GM12878 (cell line): ENCODE measurements around the gene OSBPL3. TPM values are rescaled to one million over a fixed set of nuclear protein-coding genes. Genes with fewer than 3 reads are reported as not detected.

Experiments used
- ATAC-seq: fragments of 200-7000 bp; cut with Tn5 transposase; 3 replicates; pipeline ENCODE4 v1.9.1; 2020; ENCODE audit warnings: mild to moderate bottlenecking, moderate library complexity
- BruUV-seq: library from RNA; stranded (reverse); fragments of 400-500 nt; replicated peaks from 2 replicates; lab custom pipeline; 2021; lab: Mats Ljungman, UMichigan
- CTCF ChIA-PET: fragments of 300-600 bp; sonication (Branson Sonifier 250); formaldehyde crosslinking; extraction: SDS; loops from one replicate; lab custom pipeline; 2021; ENCODE audit warnings: inconsistent platforms; lab: Yijun Ruan, JAX
- POLR2A ChIA-PET: fragments of 350-600 bp; formaldehyde crosslinking; extraction: SDS; loops from one replicate; lab custom pipeline; 2021; ENCODE audit warnings: inconsistent platforms; lab: Charles Lee
- RAD21 ChIA-PET: fragments of 300-600 bp; sonication (Branson Sonifier 250); formaldehyde crosslinking; loops from one replicate; lab custom pipeline; 2023; ENCODE audit warnings: antibody characterized with exemption; ENCODE audit not compliant: unreplicated experiment; lab: Charles Lee
- SMC1A ChIA-PET: fragments of 300-600 bp; sonication (Branson Sonifier 250); formaldehyde crosslinking; loops from one replicate; lab custom pipeline; 2023; ENCODE audit not compliant: unreplicated experiment, uncharacterized antibody; lab: Charles Lee
- DNase-seq: peaks from one replicate; pipeline ENCODE4 v3.0.0-alpha.2; 2011; ENCODE audit warnings: low read depth, low spot score
- FAIRE-seq: peaks from 3 replicates; lab custom pipeline; 2011; peaks lifted over from hg19 to GRCh38; lab: Jason Lieb, UNC
- H2AFZ ChIP-seq: 2 replicates; pipeline ENCODE4 v1.6.0; 2011; ENCODE audit warnings: low read depth, low read length, control low read depth; ENCODE audit not compliant: control insufficient read depth
- H3K27ac ChIP-seq: 2 replicates; pipeline ENCODE4 v1.5.1; 2011; ENCODE audit warnings: control low read depth; ENCODE audit not compliant: control insufficient read depth, insufficient read depth
- H3K27me3 ChIP-seq, 2 experiments: replicated peaks in 1 of 2; 2 replicates each; pipeline versions ENCODE4 v1.6.0 to v1.6.1; 2011; ENCODE audit warnings: low read length in 1 of 2; ENCODE audit not compliant: control insufficient read depth in 2 of 2, insufficient read depth in 2 of 2
- H3K36me3 ChIP-seq, 2 experiments: 2 replicates each; pipeline ENCODE4 v1.5.1; 2011; ENCODE audit warnings: low read length in 1 of 2; ENCODE audit not compliant: control insufficient read depth in 2 of 2, insufficient read depth in 2 of 2
- H3K4me1 ChIP-seq: 2 replicates; pipeline ENCODE4 v1.6.1; 2011; ENCODE audit warnings: mild to moderate bottlenecking, low read length, moderate library complexity, mixed read lengths; ENCODE audit not compliant: control insufficient read depth, insufficient read depth
- H3K4me2 ChIP-seq: 2 replicates; pipeline ENCODE4 v1.6.0; 2011; ENCODE audit warnings: control low read depth; ENCODE audit not compliant: control insufficient read depth, insufficient read depth
- H3K4me3 ChIP-seq: fragments of 200-600 bp; sonication (generic); 2 replicates; pipeline ENCODE4 v1.5.1; 2016
- H3K79me2 ChIP-seq: 2 replicates; pipeline ENCODE4 v1.6.0; 2011; ENCODE audit warnings: low read length; ENCODE audit not compliant: control insufficient read depth, insufficient read depth
- H3K9ac ChIP-seq: 2 replicates; pipeline ENCODE4 v1.8.0; 2011; ENCODE audit warnings: low read length, control low read depth, mixed read lengths; ENCODE audit not compliant: control insufficient read depth, insufficient read depth
- H3K9me3 ChIP-seq: replicated peaks from 3 replicates; pipeline ENCODE4 v1.5.1; 2011; ENCODE audit warnings: mild to moderate bottlenecking, low read length; ENCODE audit not compliant: control insufficient read depth, insufficient read depth
- H4K20me1 ChIP-seq: 2 replicates; pipeline ENCODE4 v1.6.0; 2011; ENCODE audit not compliant: control insufficient read depth, insufficient read depth
- CBX3 ChIP-seq: fragments of 200-600 bp; sonication (generic); IDR thresholded peaks from 2 replicates; pipeline ENCODE4 v1.6.1; 2016; ENCODE audit warnings: low read depth, borderline replicate concordance
- CHD1 ChIP-seq: IDR thresholded peaks from 2 replicates; pipeline ENCODE4 v1.6.1; 2012; ENCODE audit warnings: low read depth, low read length, improper control_type of control experiment
- ETV6 ChIP-seq, 2 experiments: fragments of 450-650 bp in 1 of 2; IDR thresholded peaks in 1 of 2; conservative IDR thresholded peaks in 1 of 2; 2 replicates each; pipeline ENCODE4 v1.6.1; 2014; ENCODE audit warnings: antibody characterized with exemption in 1 of 2, borderline replicate concordance in 1 of 2, low read depth in 1 of 2, mild to moderate bottlenecking in 1 of 2, moderate library complexity in 1 of 2
- EZH2 ChIP-seq: IDR thresholded peaks from 2 replicates; pipeline ENCODE4 v1.6.1; 2012; ENCODE audit warnings: low read depth, mild to moderate bottlenecking, control low read depth, inconsistent platforms, low read length, borderline replicate concordance; ENCODE audit not compliant: control insufficient read depth
- IKZF1 ChIP-seq: fragments of 450-650 bp; conservative IDR thresholded peaks from 2 replicates; pipeline ENCODE4 v1.6.1; 2017; ENCODE audit warnings: antibody characterized with exemption, mild to moderate bottlenecking
- MXI1 ChIP-seq: fragments of 150-350 bp; IDR thresholded peaks from 2 replicates; pipeline ENCODE4 v1.6.1; 2011; ENCODE audit warnings: low read depth, mild to moderate bottlenecking, inconsistent platforms, low read length, improper control_type of control experiment
- RUNX3 ChIP-seq: IDR thresholded peaks from 2 replicates; pipeline ENCODE4 v1.6.1; 2012; ENCODE audit warnings: low read length, inconsistent platforms
- SP1 ChIP-seq: IDR thresholded peaks from one replicate; pipeline ENCODE4 v1.6.1; 2011; ENCODE audit warnings: low read depth, low read length
- SREBF1 ChIP-seq: IDR thresholded peaks from 2 replicates; pipeline ENCODE4 v1.6.1; 2012; ENCODE audit warnings: mild to moderate bottlenecking, low read length
- SUPT20H ChIP-seq: IDR thresholded peaks from 2 replicates; pipeline ENCODE4 v1.6.1; 2011; ENCODE audit warnings: low read depth, mild to moderate bottlenecking, low read length, moderate library complexity, borderline replicate concordance; ENCODE audit not compliant: control insufficient read depth
- SUZ12 ChIP-seq: fragments of 200-600 bp; sonication (generic); IDR thresholded peaks from one replicate; pipeline ENCODE4 v1.6.1; 2018; ENCODE audit warnings: antibody characterized with exemption, mild to moderate bottlenecking; ENCODE audit not compliant: unreplicated experiment
- TCF12 ChIP-seq: IDR thresholded peaks from 2 replicates; pipeline ENCODE4 v1.6.1; 2011; ENCODE audit warnings: low read depth, mild to moderate bottlenecking, low read length
- WGBS: methylation state at CpG from one replicate; pipeline ENCODE4 v1.1.6; 2016; ENCODE audit warnings: low lambda C conversion rate; ENCODE audit not compliant: insufficient replicate concordance, insufficient coverage; ENCODE audit errors: missing lambda C conversion rate; 5-methylcytosine and 5-hydroxymethylcytosine counted together
- in situ Hi-C: fragments of 300-500 bp; cut with MboI; formaldehyde crosslinking; loops from 9 replicates; pipeline ENCODE4 v1.14.3; 2018; ENCODE audit warnings: mixed read lengths
- intact Hi-C: fragments of 100-400 bp; cut with micrococcal nuclease; formaldehyde crosslinking; loops from one replicate; pipeline ENCODE4 v1.14.2; 2022; ENCODE audit not compliant: unreplicated experiment
- polyA plus RNA-seq, 11 experiments: library from polyadenylated mRNA; depleted of rRNA in 4 of 11; unstranded in 6 of 11; stranded (reverse) in 5 of 11; fragments of >200 nt; fragmentation: Nextera tagmentation in 4 of 11; fragmentation: Illumina TruSeq in 1 of 11; extraction: Ambion mirVana in 4 of 11; extraction: Trizol in 1 of 11; gene quantifications; 1 replicate in 1 of 11; 2 replicates in 10 of 11; pipeline versions ENCODE4 v1.2.1 to v1.2.3, GENCODE V29; 2011 to 2016; ENCODE audit warnings: inconsistent platforms in 2 of 11, missing spikeins in 2 of 11, low read depth in 1 of 11
- total RNA-seq, 4 experiments: library from RNA; depleted of rRNA in 3 of 4; stranded (reverse); fragments of >200 nt in 3 of 4; fragmentation: Illumina TruSeq in 1 of 4; extraction: Trizol in 1 of 4; gene quantifications; 2 replicates each; pipeline versions ENCODE4 v1.2.1 to v1.2.3, GENCODE V29; 2013 to 2021
- TF ChIP-seq, protein P1 (sequence below): fragments of 450-650 bp; formaldehyde crosslinking; IDR thresholded peaks from 2 replicates; pipeline ENCODE4 v1.5.0; 2022; ENCODE audit warnings: mild to moderate bottlenecking, missing genetic modification characterization

Gene OSBPL3
- total and polyA plus RNA-seq, 10 of the 15 experiments (the other 5 are each of a cell fraction or from before 2014, with no cell fraction given), result 6.1 to 46.6 (median 27.0) TPM

DNA sequence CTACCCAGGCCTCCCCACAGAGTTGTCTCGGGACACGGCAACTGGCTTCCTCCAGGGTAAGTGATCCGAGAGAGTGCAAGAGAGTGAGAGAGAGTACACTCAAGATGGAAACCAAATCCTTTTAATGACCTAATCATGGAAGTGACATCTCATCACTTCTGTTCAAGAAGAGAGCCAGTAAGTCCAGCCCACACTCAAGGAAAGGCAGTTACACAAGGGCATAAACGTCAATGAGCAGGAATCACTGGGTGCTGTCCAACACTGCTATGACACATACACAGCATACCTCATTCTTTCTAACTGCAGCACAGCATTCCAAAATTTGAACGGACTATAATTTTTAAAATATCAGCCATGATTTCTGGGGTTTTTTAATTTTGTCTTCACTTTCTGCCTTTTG is 29.3 kb upstream of the OSBPL3 start:
- BruUV-seq, result no TSS peak
- 63% methylated on average over 5 of the region's 5 CpGs for WGBS
- FAIRE-seq (no peak), ATAC-seq (no peak), DNase-seq (no peak)
- H3K4me2 ChIP-seq, result no peak overlapping the region
- H3K36me3 ChIP-seq, result no peaks in the 10 kb centered on the region
- no peak overlapping the region for H3K9ac ChIP-seq
- ChIA-PET SMC1A (no interaction called here), CTCF (no interaction called here)
- H3K27me3 ChIP-seq, result no peaks in the 10 kb centered on the region; a peak in 1 of 4 replicates
- TF ChIP-seq, protein P1, sequence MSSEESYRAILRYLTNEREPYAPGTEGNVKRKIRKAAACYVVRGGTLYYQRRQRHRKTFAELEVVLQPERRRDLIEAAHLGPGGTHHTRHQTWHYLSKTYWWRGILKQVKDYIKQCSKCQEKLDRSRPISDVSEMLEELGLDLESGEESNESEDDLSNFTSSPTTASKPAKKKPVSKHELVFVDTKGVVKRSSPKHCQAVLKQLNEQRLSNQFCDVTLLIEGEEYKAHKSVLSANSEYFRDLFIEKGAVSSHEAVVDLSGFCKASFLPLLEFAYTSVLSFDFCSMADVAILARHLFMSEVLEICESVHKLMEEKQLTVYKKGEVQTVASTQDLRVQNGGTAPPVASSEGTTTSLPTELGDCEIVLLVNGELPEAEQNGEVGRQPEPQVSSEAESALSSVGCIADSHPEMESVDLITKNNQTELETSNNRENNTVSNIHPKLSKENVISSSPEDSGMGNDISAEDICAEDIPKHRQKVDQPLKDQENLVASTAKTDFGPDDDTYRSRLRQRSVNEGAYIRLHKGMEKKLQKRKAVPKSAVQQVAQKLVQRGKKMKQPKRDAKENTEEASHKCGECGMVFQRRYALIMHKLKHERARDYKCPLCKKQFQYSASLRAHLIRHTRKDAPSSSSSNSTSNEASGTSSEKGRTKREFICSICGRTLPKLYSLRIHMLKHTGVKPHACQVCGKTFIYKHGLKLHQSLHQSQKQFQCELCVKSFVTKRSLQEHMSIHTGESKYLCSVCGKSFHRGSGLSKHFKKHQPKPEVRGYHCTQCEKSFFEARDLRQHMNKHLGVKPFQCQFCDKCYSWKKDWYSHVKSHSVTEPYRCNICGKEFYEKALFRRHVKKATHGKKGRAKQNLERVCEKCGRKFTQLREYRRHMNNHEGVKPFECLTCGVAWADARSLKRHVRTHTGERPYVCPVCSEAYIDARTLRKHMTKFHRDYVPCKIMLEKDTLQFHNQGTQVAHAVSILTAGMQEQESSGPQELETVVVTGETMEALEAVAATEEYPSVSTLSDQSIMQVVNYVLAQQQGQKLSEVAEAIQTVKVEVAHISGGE, result no peak
- TF ChIP-seq IKZF1, result no peak
- no peak for TF ChIP-seq ETV6 (conservative IDR thresholded peaks at IDR 0.05 in 1 of 2, IDR thresholded peaks at IDR 0.05 in 1 of 2; ENCODE audit: borderline replicate concordance in 1 of 2, low read depth in 1 of 2)
- TF ChIP-seq SUZ12, result no peak
- no peak for TF ChIP-seq EZH2
- TF ChIP-seq MXI1, result no peak
- TF ChIP-seq SUPT20H, result no peak
- TF ChIP-seq SP1, result no peak
- TF ChIP-seq TCF12, result no peak
- no peak for TF ChIP-seq CBX3
- TF ChIP-seq SREBF1, result no peak
- no peak for TF ChIP-seq CHD1
- no peak for TF ChIP-seq RUNX3
- TF ChIP-seq, all 136 proteins: peak for 0
- Histone ChIP-seq H2AFZ (no peak overlapping the region), H3K4me3 (no peak overlapping the region), H3K4me1 (no peaks in the 10 kb centered on the region), H3K79me2 (no peaks in the 10 kb centered on the region), H3K9me3 (peaks cover 2% of the 10 kb centered on the region; the same call in 2 of the 3 replicates), H4K20me1 (no peaks in the 10 kb centered on the region), H3K27ac (no peak overlapping the region)
- in situ Hi-C loops (no loop called here), intact Hi-C loops (no loop called here)
- ChIA-PET POLR2A (no interaction called here), RAD21 (no interaction called here)
